Left forelimb (tissue), 1 donor: ENCODE measurements around the gene LMLN.
A peak's percentile ranks its signal among the peaks of the same experiment; 100 is the strongest.
"Not testable (repeated sequence)": the region's sequence is repeated elsewhere in the genome, so short reads cannot be mapped to it uniquely, and the experiment has no call there.

Experiments used
- DNase-seq: peaks from one replicate; pipeline ENCODE4 v3.0.0-alpha.2; 2018; ENCODE audit warnings: low spot score

Gene LMLN

DNA sequence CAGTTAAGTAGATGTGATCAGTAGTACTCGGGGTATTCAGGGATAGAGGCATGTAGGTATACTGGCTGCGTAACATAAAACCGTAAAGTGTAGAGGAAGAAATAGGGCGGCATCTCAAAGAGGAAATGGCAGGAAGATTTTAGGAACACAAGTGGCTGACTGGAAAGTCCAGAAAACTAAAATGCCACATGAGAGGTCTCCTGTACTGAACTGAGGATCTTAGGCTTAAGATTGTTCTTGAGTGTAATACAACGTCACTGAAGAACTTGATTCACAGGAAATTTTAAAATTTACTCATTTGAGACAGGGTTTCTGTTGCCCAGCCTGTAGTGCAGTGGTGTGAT is 2.3 kb upstream of the LMLN start:
- no peak for DNase-seq

DNA sequence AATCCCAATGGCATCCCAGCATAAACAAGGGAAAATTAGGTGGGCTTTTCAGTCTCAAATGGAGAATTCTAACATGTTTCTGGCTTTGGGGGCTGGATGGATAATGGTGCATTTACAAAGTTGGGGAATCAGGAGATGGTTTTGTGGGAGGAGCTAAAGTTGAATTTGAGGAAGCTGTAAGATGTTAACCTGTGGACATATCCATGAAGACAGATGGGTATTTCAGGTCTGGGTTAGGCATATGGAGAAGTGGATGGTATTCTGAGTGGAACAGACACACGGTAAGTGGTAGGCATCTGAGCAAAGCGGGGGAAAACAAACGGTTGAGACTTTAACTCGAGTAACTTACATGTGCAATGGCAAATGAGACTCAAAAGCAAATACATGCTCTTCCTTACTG is 1.7 kb upstream of the LMLN start:
- DNase-seq: no peak

GRCh38 chr3:197958848-197959247 is 1.2 kb upstream of the LMLN start:
- DNase-seq: not testable (repeated sequence)

GRCh38 chr3:197959500-197959890 is 522 bp upstream of the LMLN start:
- DNase-seq: no peak

DNA sequence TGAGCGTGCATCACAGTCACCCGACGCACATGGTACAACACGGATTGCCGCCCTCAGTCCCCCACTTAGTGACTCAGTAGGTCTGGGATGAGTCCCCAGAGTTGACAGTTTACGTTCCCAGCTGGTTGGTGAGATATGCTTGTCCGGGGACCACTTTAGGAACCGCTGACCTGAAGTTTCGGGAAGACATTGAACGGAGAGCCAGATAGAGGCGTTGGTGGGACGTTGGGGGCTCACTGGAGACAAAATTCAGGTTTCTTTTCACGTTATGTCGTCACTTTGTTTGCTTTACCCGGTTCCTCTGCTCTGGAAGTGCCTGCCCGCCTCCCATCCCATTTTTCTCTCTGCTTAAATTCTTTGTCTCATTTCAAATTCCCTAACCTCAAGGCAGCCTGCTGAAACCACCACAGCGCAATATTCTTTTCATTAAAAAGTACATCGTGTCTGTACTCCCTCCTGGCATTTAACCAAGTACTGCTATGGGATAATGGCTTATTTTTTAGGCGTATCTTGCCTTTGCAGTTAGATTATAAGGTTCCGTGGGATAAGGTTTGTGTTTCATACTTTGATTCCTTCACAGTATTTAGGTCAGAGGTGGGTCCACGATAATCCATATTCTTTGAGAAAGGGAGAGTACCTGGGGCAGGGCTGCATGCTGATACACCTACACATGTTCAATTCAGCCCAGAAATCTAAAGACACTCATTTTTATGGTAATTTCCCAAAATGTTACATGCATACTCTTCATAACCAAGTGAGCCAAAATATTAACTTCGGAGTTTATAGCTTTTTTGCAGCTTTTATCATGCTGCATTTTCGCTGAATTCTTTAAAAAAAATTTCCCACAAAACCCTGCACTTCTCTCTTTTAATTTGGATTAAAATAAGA is 921 bp downstream of the LMLN start:
- DNase-seq: peak; percentile 70

GRCh38 chr3:197961582-197961945 is 1.5 kb downstream of the LMLN start:
- DNase-seq: no peak

GRCh38 chr3:197963019-197963637 is 3.1 kb downstream of the LMLN start:
- DNase-seq: no peak

GRCh38 chr3:197967337-197967989 is 7.4 kb downstream of the LMLN start:
- DNase-seq: not testable (repeated sequence)

DNA sequence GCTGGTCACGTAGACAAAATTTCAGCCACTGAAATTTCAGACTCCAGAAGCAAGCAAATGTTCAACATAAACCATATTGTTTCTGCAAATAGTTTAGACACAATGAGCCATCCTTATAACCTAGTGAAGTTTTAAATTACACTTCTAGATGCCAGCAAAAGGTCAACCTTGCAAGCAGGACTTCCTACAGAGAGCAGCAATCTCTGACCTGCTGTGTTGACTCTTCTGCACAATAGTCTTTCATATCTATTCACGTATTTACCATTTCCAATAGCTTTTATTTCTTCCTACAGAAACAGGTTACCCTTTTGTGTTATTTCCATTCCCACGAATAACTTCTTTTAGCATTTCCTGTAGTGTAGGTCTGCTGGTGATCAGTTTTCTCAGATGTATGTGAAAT is 10.6 kb downstream of the LMLN start:
- no peak for DNase-seq

- DNase-seq: no peak
Measured at GRCh38 chr3:197974016-197974415, 14.0 kb downstream of the LMLN start.

DNA sequence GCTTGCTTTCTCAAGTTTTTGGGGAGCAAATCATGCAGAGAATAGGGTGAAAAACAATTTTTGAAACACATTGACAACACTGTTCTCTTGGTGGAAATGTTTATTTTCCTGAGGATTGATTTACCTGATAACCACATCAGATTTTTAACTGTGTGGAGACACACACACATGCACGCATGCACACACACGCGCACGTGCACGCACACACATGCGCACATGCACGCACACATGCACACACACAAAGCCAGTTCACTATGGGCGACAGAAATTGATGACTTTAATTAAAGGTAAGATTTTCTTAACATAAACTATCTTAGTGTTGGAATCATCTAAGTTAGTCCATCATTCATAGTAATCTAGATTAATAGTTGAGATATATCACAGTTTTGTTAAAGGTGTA is 15.3 kb downstream of the LMLN start:
- DNase-seq: no peak

DNA sequence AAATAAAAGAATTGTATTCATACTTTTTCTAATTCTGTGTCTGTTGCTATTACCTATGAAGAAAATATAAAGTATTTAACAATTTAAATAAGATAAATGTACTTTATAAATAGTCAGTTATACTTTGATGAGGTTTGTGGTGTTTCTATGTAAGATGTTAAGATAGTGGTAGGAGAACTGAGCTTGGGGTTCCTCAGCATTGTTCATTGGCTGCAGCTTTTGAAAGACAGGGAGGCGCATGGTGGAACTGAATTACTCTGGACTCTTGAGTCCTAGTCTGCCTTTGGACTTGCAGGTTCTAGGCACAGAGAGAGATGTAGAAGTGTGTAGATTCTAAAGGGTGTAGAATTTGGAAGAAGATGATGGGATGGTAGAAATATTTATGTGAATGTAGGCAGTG is 23.1 kb downstream of the LMLN start:
- DNase-seq: no peak

DNA sequence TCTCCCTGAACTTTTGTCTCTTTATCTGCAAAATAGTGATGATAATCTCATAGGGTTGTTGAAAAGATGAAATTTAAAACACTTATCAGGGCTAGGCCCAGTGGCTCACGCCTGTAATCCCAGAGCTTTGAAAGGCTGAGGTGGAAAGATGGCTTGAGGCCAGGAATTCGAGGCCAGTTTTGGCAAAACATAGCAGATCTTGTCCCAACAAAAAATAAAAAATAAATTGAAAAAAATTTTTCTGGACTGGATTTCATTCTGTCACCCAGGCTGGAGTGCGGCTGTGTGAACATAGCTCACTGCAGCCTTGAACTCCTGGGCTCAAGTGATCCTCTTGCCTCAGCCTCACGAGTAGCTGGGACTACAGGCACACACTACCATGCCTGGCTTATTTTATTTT is 29.6 kb downstream of the LMLN start:
- DNase-seq: no peak

GRCh38 chr3:197994736-197995135 is 34.7 kb downstream of the LMLN start:
- DNase-seq: no peak

DNA sequence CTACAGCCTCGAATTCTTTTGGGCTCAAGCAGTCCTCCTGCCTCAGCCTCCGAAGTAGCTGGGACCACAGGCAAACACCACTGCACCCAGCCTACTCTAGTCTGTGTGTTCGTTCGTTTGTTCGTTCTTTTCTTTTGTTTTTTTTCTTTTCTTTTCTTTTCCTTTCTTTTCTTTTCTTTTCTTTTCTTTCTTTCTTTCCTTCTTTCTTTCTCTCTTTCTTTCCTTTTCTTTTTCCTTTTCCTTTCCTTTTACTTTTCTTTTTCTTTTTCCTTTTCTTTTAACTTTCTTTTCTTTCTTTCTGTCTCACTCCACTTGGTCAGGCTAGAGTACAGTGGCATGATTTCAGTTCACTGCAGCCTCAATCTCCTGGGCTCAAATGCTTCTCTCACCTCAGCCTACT is 36.8 kb downstream of the LMLN start:
- no peak for DNase-seq

- DNase-seq: no peak
Measured at GRCh38 chr3:197997936-197998335, 37.9 kb downstream of the LMLN start.

DNA sequence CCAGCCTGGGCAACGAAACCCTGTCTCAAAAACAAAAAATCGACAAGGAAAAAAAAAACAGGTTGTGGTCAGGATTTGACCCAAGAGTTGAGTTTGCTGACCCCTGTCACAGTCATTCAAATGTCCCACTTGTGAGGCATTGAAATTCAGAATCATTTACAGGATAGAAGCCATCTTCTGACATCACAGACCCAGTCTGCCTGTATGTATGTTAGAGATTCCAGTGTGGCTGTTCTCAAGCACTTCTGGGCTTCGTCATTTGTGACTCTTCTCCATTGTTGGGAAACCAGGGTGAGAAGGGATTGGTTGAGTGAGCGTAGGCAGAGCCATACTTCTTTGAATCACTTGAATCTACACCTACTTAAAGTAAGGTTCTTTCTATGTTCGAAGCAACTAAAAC is 57.1 kb downstream of the LMLN start:
- DNase-seq: no peak

GRCh38 chr3:198018416-198018815 is 58.4 kb downstream of the LMLN start:
- no peak for DNase-seq

- no peak for DNase-seq
Measured at GRCh38 chr3:198019115-198019514, 59.1 kb downstream of the LMLN start.

GRCh38 chr3:198021320-198021719 is 61.3 kb downstream of the LMLN start:
- DNase-seq: no peak

- DNase-seq: no peak
Measured at GRCh38 chr3:198022604-198023003, 62.6 kb downstream of the LMLN start.

DNA sequence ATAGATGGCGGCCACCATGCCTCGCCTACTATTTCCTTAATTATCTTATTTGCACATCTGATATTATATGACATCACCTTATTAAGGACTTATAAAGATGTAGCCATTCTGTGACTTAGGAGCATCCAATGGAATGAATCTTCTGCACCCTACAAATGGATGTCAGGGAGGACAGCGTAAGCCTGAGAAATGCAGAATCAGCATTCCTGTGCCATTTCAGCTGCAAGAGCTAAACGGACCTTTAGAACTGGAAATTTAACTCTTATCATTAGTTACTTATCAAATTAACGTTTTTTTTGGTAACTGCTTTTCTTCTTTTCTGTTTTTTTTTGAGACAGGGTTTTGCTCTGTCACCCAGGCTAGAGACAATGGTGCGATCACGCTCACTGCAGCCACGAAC is 65.6 kb downstream of the LMLN start:
- no peak for DNase-seq

DNA sequence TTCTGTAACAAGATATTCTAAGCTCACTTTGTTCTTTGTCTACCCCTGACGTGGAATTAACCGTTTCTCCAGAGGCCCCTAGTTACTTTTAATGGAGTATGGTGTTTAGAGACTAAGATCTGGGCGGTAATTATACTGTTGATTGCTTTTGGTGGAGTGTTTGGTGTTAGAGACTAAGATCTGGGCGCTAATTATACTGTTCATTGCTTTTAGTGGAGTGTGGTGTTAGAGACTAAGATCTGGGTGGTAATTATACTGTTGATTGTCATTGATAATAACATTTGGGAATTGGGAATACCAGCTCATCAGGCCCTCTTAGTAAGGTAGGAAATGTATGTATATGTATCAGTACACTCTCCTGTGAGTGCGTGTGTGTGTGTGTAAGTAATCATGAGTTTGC is 66.6 kb downstream of the LMLN start:
- DNase-seq: no peak
